ENCODE data around the gene SNAI1. TPM values are rescaled to one million over a fixed set of nuclear protein-coding genes. Genes with fewer than 3 reads are reported as not detected.

Gene SNAI1
- total RNA-seq (under 1 TPM; 0.42 to 0.49 TPM), polyA plus RNA-seq (0.60 TPM)

DNA sequence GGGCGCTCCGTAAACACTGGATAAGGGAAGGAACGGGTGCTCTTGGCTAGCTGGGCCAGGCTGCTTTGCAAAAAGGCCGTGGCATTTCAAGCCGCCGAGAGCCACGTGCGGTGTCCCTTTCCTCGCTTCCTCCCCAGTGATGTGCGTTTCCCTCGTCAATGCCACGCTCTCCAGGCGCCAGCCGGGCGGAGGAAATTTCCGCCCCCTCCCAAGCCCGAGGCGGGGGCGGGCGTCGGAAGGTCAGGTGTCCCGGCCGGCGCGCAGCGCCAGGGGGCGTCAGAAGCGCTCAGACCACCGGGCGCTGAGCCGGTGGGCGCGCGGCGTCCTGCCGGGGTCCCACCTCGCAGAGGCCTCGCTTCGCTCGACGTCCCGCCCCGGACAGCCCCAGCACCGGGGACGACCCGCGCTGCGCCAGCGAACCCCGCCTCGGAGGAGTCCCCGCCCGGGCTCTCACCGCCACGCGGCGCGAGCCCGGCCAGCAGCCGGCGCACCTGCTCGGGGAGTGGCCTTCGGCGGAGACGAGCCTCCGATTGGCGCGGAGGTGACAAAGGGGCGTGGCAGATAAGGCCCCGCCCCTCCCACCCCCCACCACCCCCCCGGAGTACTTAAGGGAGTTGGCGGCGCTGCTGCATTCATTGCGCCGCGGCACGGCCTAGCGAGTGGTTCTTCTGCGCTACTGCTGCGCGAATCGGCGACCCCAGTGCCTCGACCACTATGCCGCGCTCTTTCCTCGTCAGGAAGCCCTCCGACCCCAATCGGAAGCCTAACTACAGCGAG, at the start of gene SNAI1:
SNAI1 (plus strand) TSS at position 635 of the 777 bp plus-strand sequence; CDS start at position 715, 80 bp downstream.
- no peaks in the 10 kb centered on the region for H3K36me3 Mint-ChIP-seq
- peaks cover 2 to 3% of the 10 kb centered on the region in 2 donors for H3K27me3 Mint-ChIP-seq
- peak; percentile 75 to 92 (median 80) for DNase-seq
- peaks cover 18 to 39% (median 26%) of the 10 kb centered on the region in 3 donors for H3K4me1 Mint-ChIP-seq
- Histone ChIP-seq H3K4me1 (ENCODE audit: insufficient read depth, low read length) (peaks cover 24% of the 10 kb centered on the region), H3K27me3 (ENCODE audit: insufficient read depth, low read length, poor library complexity, severe bottlenecking) (no peaks in the 10 kb centered on the region), H3K36me3 (ENCODE audit: insufficient read depth, low read length) (no peaks in the 10 kb centered on the region), H3K4me3 (ENCODE audit: low read length) (peak within 1 kb of the TSS; percentile 67), H3K27ac (ENCODE audit: low read depth, low read length) (peak within 1 kb of the TSS; percentile 67), H3K9me3 (ENCODE audit: low read length) (no peaks in the 10 kb centered on the region)
- H3K4me3 Mint-ChIP-seq, result peak within 1 kb of the TSS; percentile 66 to 78 (median 74)
- H3K9me3 Mint-ChIP-seq, result no peaks in the 10 kb centered on the region
- CTCF ChIA-PET, result interaction anchor here (0.8 to 8.5 kb wide), 6 partner anchors 12 to 190 kb away, joined by 3 to 150 read pairs (median 4); no protein-coding TSS in a partner anchor
- peak within 1 kb of the TSS in 7 of 8 donors; percentile 43 to 97 (median 80) for H3K27ac Mint-ChIP-seq
- POLR2A ChIA-PET, result no interaction called here

DNA sequence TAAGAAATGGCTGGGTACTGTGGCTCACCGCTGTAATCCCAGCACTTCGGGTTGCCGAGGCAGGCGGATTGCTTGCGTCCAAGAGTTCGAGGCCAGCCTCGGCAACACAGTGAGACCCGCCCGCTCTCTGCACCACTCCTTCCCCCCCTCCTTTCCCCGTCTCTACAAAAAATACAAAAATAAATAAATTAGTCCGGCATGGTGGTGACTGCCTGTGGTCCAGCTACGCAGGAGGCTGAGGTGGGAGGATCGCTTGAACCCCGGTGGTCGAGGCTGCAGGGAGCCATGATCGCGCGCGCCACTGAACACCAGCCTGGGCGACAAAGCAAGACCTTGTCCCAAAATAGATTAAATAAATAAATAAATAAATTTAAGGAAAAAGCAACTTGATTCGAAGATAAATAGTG, 47.0 kb upstream of the SNAI1 start:
- H3K27ac Mint-ChIP-seq, result peak overlapping the region; percentile 47 to 99 (median 92)
- H3K36me3 Mint-ChIP-seq, result peaks cover 0 to 20% (median 0%) of the 10 kb centered on the region in 3 donors
- peaks cover 41 to 56% (median 47%) of the 10 kb centered on the region in 3 donors for H3K4me1 Mint-ChIP-seq
- H3K4me3 ChIP-seq (ENCODE audit: low read length), result peak overlapping the region; percentile 98
- no peaks in the 10 kb centered on the region for H3K36me3 ChIP-seq (ENCODE audit: insufficient read depth, low read length)
- no peaks in the 10 kb centered on the region for H3K27me3 ChIP-seq (ENCODE audit: insufficient read depth, low read length, poor library complexity, severe bottlenecking)
- peak overlapping the region; percentile 90 to 99 (median 97) for H3K4me3 Mint-ChIP-seq
- no peak for DNase-seq
- no peaks in the 10 kb centered on the region for H3K9me3 Mint-ChIP-seq
- no peaks in the 10 kb centered on the region for H3K9me3 ChIP-seq (ENCODE audit: low read length)
- H3K4me1 ChIP-seq (ENCODE audit: insufficient read depth, low read length), result peaks cover 34% of the 10 kb centered on the region
- H3K27ac ChIP-seq (ENCODE audit: low read depth, low read length), result peak overlapping the region; percentile 93
- ChIA-PET CTCF (interaction anchor here (0.6 to 1.8 kb wide), 5 partner anchors 11 to 246 kb away, joined by 3 to 8 read pairs (median 3); no protein-coding TSS in a partner anchor), POLR2A (interaction anchor here (0.6 to 3.4 kb wide), 8 partner anchors 20 to 859 kb away, joined by 3 to 34 read pairs (median 4); partner anchors contain the start of genes BCAS4, PEDS1, SLC9A8 and SPATA2)
- no peaks in the 10 kb centered on the region for H3K27me3 Mint-ChIP-seq

DNA sequence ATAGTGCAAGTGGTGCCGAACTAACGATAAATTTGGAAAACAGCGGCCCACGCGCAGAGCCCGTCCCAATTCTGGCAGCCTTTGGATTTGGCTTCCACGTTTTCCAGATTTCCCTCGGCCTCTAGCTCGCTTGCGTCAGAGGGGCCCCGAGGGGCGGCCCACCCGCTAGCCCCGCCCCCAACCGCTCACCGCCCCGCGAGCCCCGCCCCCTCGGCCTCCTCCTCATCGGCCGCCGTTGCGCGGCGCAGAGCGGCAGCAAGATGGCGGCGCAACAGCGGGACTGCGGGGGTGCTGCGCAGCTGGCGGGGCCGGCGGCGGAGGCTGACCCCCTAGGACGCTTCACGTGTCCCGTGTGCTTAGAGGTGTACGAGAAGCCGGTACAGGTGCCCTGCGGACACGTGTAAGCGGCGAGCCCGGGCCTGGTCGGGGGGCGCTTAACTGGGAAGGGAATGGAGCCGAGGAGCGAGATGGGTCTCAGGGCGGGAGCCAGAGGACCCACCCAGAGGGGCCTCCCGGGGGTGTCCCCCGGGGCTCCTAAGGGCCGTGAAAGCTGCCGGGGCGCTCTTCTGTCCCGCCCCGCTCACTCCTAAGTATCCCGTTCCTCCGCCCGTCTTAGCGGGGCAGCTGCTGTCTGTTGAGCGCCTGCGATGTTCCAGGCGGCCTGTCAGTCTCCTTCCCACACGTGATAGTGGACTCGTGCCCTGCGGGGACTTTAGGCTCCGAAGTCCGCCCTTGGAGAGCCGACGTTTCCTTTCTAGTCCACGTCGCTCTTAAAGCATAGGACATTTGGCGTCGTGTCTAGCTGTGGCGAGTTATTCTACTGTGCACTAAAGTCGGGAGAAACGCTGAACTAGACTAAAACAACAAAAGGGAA, 46.4 kb upstream of the SNAI1 start, which contains the start of gene RNF114:
RNF114 (plus strand) TSS at position 245 of the 874 bp plus-strand sequence; CDS start at position 261, 16 bp downstream.
- Mint-ChIP-seq H3K36me3 (peaks cover 0 to 26% (median 0%) of the 10 kb centered on the region in 3 donors), H3K27me3 (no peaks in the 10 kb centered on the region), H3K27ac (peak within 1 kb of the TSS; percentile 91 to 99 (median 96)), H3K4me3 (peak within 1 kb of the TSS; percentile 90 to 99 (median 97)), H3K4me1 (peaks cover 48 to 62% (median 53%) of the 10 kb centered on the region in 3 donors), H3K9me3 (no peaks in the 10 kb centered on the region)
- ChIA-PET POLR2A (interaction anchor here (0.6 to 3.4 kb wide), 8 partner anchors 21 to 858 kb away, joined by 3 to 34 read pairs (median 4); partner anchors contain the start of genes BCAS4, PEDS1, SLC9A8 and SPATA2), CTCF (interaction anchor here (1.0 to 1.6 kb wide), 4 partner anchors 8 to 747 kb away, joined by 3 to 8 read pairs (median 3); no protein-coding TSS in a partner anchor)
- peaks cover 4% of the 10 kb centered on the region for H3K36me3 ChIP-seq (ENCODE audit: insufficient read depth, low read length)
- H3K4me1 ChIP-seq (ENCODE audit: insufficient read depth, low read length), result peaks cover 34% of the 10 kb centered on the region
- peak within 1 kb of the TSS; percentile 98 for H3K4me3 ChIP-seq (ENCODE audit: low read length)
- no peaks in the 10 kb centered on the region for H3K27me3 ChIP-seq (ENCODE audit: insufficient read depth, low read length, poor library complexity, severe bottlenecking)
- peak; percentile 83 to 93 (median 88) for DNase-seq
- H3K27ac ChIP-seq (ENCODE audit: low read depth, low read length), result peak within 1 kb of the TSS; percentile 93
- no peaks in the 10 kb centered on the region for H3K9me3 ChIP-seq (ENCODE audit: low read length)

DNA sequence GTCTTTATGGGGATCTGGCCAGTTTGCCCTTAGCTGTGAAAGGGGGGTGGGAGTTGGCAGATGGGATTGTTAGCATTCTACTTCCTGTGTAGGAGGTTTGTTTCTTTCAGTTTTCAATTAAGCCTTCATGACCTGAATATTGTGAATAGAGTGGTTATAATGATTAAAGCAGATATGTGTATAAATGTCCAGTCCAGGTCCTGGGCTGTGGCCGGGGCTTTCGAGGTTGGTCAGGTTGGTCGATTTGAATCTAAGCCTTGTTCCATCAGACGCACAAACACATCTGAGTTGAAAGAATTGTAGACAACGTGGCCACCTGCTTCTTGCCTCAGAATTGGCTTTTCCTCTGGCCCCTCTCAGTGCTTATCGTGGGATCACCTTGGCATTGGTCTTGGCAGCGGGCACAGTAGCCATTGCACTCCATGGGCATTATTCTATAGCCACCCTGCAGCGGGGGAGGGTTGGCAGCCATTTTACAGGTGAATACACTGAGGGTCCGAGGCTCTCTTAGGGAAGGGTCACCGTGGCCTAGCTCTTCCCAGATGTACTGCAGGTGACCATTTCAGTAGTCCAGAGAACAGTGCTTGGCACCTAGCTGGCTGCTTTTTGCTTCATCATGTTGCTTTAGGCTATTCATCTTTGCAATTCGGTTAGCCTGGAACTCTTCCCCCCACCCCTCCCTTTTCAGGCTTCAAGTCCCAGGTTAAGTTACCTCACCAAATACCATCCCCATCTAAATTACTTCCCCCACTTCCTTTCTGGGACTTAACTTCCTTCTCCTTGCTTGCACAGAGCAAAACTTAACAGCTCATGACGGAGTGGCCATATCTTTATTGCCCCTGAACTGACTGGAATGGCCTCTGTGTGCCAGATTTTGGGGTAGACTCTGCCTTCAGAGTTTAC, 45.5 kb upstream of the SNAI1 start:
- Histone ChIP-seq H3K36me3 (ENCODE audit: insufficient read depth, low read length) (peaks cover 13% of the 10 kb centered on the region), H3K27ac (ENCODE audit: low read depth, low read length) (peak overlapping the region; percentile 93), H3K4me1 (ENCODE audit: insufficient read depth, low read length) (peaks cover 34% of the 10 kb centered on the region), H3K27me3 (ENCODE audit: insufficient read depth, low read length, poor library complexity, severe bottlenecking) (no peaks in the 10 kb centered on the region), H3K9me3 (ENCODE audit: low read length) (no peaks in the 10 kb centered on the region), H3K4me3 (ENCODE audit: low read length) (peak overlapping the region; percentile 98)
- Mint-ChIP-seq H3K27me3 (no peaks in the 10 kb centered on the region), H3K9me3 (no peaks in the 10 kb centered on the region), H3K4me1 (peaks cover 52 to 71% (median 57%) of the 10 kb centered on the region in 3 donors), H3K4me3 (peak overlapping the region; percentile 90 to 99 (median 97)), H3K36me3 (peaks cover 0 to 35% (median 0%) of the 10 kb centered on the region in 3 donors), H3K27ac (peak overlapping the region; percentile 91 to 99 (median 96))
- POLR2A ChIA-PET, result interaction anchor here (0.6 to 3.4 kb wide), 5 partner anchors 9 to 688 kb away, joined by 3 to 34 read pairs (median 4); partner anchors contain the start of genes PEDS1 and SPATA2
- CTCF ChIA-PET, result interaction anchor here (1.3 to 1.5 kb wide), 5 partner anchors 9 to 857 kb away, joined by 3 to 7 read pairs (median 3); partner anchors contain the start of gene BCAS4
- peak in 1 of 5 donors; percentile 10 for DNase-seq

DNA sequence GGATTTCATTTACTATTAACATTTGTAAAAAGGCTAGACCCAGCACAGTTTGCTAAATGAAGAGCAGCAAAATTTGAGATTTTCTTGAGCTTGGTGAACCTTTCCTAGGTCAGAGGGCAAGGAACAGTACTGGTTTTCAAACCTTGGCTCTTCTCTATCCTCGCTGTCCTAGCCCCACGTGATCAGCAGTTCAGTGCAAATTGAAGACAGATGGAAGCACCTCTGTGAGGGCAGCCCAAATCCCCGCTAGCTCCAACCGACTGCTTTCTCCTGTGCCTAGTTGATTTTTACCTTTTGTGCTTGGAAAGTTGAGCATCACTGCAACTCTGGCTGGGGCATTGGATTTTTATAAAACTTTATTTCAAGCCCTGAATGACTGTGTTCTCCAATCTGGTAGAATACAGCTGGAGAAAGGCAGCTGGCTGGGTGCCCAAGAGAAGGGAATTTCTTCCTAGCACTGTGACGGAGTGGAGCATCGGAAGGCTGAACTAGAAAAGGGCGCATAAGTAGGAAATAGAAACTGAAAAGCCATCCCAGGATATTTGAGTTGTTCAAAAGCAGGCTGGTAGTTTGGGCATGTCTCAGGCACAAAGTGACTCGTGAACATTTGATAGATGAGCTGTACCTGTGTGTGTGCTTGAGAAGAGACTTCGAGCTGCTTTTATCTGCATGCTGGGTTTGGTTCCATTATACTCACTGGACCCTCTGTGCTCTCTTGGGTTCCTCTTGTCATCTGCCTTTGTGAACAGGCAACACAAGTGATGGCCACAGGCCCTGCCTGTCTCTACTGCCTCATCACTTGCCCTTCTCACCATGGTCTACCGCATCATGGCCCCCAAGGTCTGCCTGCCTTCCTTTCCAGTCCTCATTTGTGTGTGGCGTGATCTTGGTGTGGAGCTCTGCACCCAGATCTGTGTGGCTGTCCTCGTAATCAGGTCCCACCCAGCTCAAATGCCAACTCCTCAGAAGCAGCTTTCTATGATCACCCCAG, 44.3 kb upstream of the SNAI1 start:
- Histone ChIP-seq H3K36me3 (ENCODE audit: insufficient read depth, low read length) (peaks cover 19% of the 10 kb centered on the region), H3K27ac (ENCODE audit: low read depth, low read length) (no peak overlapping the region), H3K9me3 (ENCODE audit: low read length) (no peaks in the 10 kb centered on the region), H3K4me3 (ENCODE audit: low read length) (no peak overlapping the region), H3K27me3 (ENCODE audit: insufficient read depth, low read length, poor library complexity, severe bottlenecking) (no peaks in the 10 kb centered on the region), H3K4me1 (ENCODE audit: insufficient read depth, low read length) (peaks cover 40% of the 10 kb centered on the region)
- no peak for DNase-seq
- Mint-ChIP-seq H3K4me3 (peak overlapping the region; percentile 60 to 99 (median 92)), H3K4me1 (peaks cover 55 to 82% (median 66%) of the 10 kb centered on the region in 3 donors), H3K27me3 (no peaks in the 10 kb centered on the region), H3K27ac (peak overlapping the region; percentile 0 to 97 (median 72)), H3K9me3 (no peaks in the 10 kb centered on the region), H3K36me3 (peaks cover 0 to 46% (median 0%) of the 10 kb centered on the region in 3 donors)
- CTCF ChIA-PET, result interaction anchor here (1.2 to 1.5 kb wide), 5 partner anchors 22 to 856 kb away, joined by 3 to 7 read pairs (median 4); partner anchors contain the start of gene BCAS4
- POLR2A ChIA-PET, result no interaction called here

DNA sequence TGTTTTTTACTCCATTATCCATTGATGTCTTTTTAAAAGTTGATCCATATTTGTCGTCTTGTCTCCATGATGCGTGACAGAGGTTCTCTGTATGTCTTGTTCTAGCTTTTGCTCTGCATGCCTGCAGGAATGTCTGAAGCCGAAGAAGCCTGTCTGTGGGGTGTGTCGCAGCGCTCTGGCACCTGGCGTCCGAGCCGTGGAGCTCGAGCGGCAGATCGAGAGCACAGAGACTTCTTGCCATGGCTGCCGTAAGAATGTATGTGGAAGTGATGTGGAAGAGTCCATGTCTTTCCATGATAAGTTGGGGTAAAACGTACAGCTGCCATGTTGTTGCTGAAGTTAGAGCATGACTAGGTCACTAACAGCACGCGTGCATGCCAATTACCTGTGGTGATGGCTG, 41.3 kb upstream of the SNAI1 start:
- ChIA-PET CTCF (no interaction called here), POLR2A (no interaction called here)
- Mint-ChIP-seq H3K4me3 (no peak overlapping the region), H3K9me3 (no peaks in the 10 kb centered on the region), H3K27ac (peak overlapping the region in 2 of 8 donors; percentile 19 to 23), H3K27me3 (no peaks in the 10 kb centered on the region), H3K4me1 (peaks cover 49 to 73% (median 66%) of the 10 kb centered on the region in 3 donors), H3K36me3 (peaks cover 0 to 70% (median 4%) of the 10 kb centered on the region in 3 donors)
- H3K27me3 ChIP-seq (ENCODE audit: insufficient read depth, low read length, poor library complexity, severe bottlenecking), result no peaks in the 10 kb centered on the region
- no peak overlapping the region for H3K27ac ChIP-seq (ENCODE audit: low read depth, low read length)
- H3K9me3 ChIP-seq (ENCODE audit: low read length), result no peaks in the 10 kb centered on the region
- H3K4me1 ChIP-seq (ENCODE audit: insufficient read depth, low read length), result peaks cover 32% of the 10 kb centered on the region
- H3K36me3 ChIP-seq (ENCODE audit: insufficient read depth, low read length), result peaks cover 45% of the 10 kb centered on the region
- no peak for DNase-seq
- no peak overlapping the region for H3K4me3 ChIP-seq (ENCODE audit: low read length)
